K562 (cell line): ENCODE results near the gene TESK2. TPM values are rescaled to one million over a fixed set of nuclear protein-coding genes. Genes with fewer than 3 reads are reported as not detected.

Experiments used
- ATAC-seq: fragments of 200-7000 bp; cut with Tn5 transposase; 3 replicates; pipeline ENCODE4 v1.9.1; 2020; ENCODE audit warnings: moderate library complexity
- BruUV-seq: library from RNA; stranded (reverse); fragments of 400-500 nt; replicated peaks from 2 replicates; lab custom pipeline; 2021; lab: Mats Ljungman, UMichigan
- CTCF ChIA-PET: fragments of 300-600 bp; formaldehyde crosslinking; extraction: SDS; loops from one replicate; lab custom pipeline; 2021; ENCODE audit warnings: low intra/inter-chr PET ratio; lab: Yijun Ruan, JAX
- POLR2A ChIA-PET: fragments of 300-600, 350-650 bp; sonication (Branson Sonifier 250); formaldehyde crosslinking; extraction: SDS; loops from one replicate; lab custom pipeline; 2021; ENCODE audit warnings: antibody characterized with exemption, inconsistent platforms; lab: Yijun Ruan, JAX
- DNase-seq, 4 experiments: peaks; one replicate each; pipeline versions ENCODE4 v3.0.0 to v3.0.0-alpha.2; 2011 to 2018; ENCODE audit warnings: low spot score in 3 of 4, mixed read lengths in 3 of 4; ENCODE audit errors: extremely low read depth in 1 of 4
- FAIRE-seq: peaks from 2 replicates; lab custom pipeline; 2011; peaks lifted over from hg19 to GRCh38; lab: Jason Lieb, UNC
- H2AFZ ChIP-seq: 2 replicates; pipeline ENCODE4 v1.6.0; 2011; ENCODE audit warnings: low read depth, low read length, control low read depth, inconsistent platforms
- H3K27ac ChIP-seq: fragments of 200-600 bp; 3 replicates; pipeline ENCODE4 v1.8.0; 2011; ENCODE audit warnings: low read depth, mild to moderate bottlenecking, control low read depth, inconsistent platforms, low read length, moderate library complexity, mixed read lengths; ENCODE audit errors: extremely low read depth
- H3K27me3 ChIP-seq, 2 experiments: fragments of 300-600 bp in 1 of 2; 2 replicates in 1 of 2; 3 replicates in 1 of 2; pipeline versions ENCODE4 v1.6.0 to v1.8.0; 2011; ENCODE audit warnings: inconsistent platforms in 2 of 2, low read length in 2 of 2, mild to moderate bottlenecking in 1 of 2, mixed read lengths in 1 of 2, moderate library complexity in 1 of 2; ENCODE audit not compliant: control insufficient read depth in 2 of 2, insufficient read depth in 2 of 2
- H3K36me3 ChIP-seq: fragments of 300-600 bp; 3 replicates; pipeline ENCODE4 v1.8.0; 2011; ENCODE audit warnings: mild to moderate bottlenecking, low read length, inconsistent platforms; ENCODE audit not compliant: control insufficient read depth, insufficient read depth
- H3K4me1 ChIP-seq, 2 experiments: fragments of 200-600 bp in 1 of 2; replicated peaks in 1 of 2; 2 replicates in 1 of 2; 3 replicates in 1 of 2; pipeline versions ENCODE4 v1.5.1 to v1.8.0; 2011; ENCODE audit warnings: inconsistent platforms in 2 of 2, low read length in 2 of 2, mild to moderate bottlenecking in 1 of 2, mixed read lengths in 1 of 2, moderate library complexity in 1 of 2; ENCODE audit not compliant: control insufficient read depth in 2 of 2, insufficient read depth in 2 of 2
- H3K4me2 ChIP-seq: 2 replicates; pipeline ENCODE4 v1.6.1; 2011; ENCODE audit warnings: low read length, control low read depth, inconsistent platforms, mixed read lengths; ENCODE audit not compliant: insufficient read depth
- H3K4me3 ChIP-seq: fragments of 200-600 bp; sonication (generic), shearing (Covaris generic); 2 replicates; pipeline ENCODE4 v1.5.1; 2016; ENCODE audit warnings: control low read depth, inconsistent platforms
- H3K79me2 ChIP-seq: fragments of 200-600 bp; 3 replicates; pipeline ENCODE4 v1.8.0; 2011; ENCODE audit warnings: low read length, inconsistent platforms; ENCODE audit not compliant: control insufficient read depth, insufficient read depth
- H3K9ac ChIP-seq, 2 experiments: 2 replicates each; pipeline versions ENCODE4 v1.6.0 to v1.6.1; 2011; ENCODE audit warnings: low read depth in 2 of 2, low read length in 2 of 2, control low read depth in 1 of 2, inconsistent platforms in 1 of 2, mild to moderate bottlenecking in 1 of 2, mixed read lengths in 1 of 2; ENCODE audit not compliant: insufficient read depth in 1 of 2
- H3K9me1 ChIP-seq: one replicate; pipeline ENCODE4 v1.6.0; 2011; ENCODE audit warnings: inconsistent platforms, mild to moderate bottlenecking, low read length, moderate library complexity; ENCODE audit not compliant: control insufficient read depth, insufficient read depth
- H3K9me3 ChIP-seq: replicated peaks from 2 replicates; pipeline ENCODE4 v1.5.1; 2011; ENCODE audit warnings: low read depth, low read length, inconsistent platforms; ENCODE audit not compliant: control insufficient read depth, insufficient read depth
- H4K20me1 ChIP-seq: replicated peaks from 2 replicates; pipeline ENCODE4 v1.6.1; 2011; ENCODE audit warnings: low read length, inconsistent platforms, mixed read lengths; ENCODE audit not compliant: control insufficient read depth, insufficient read depth
- CLOCK ChIP-seq: fragments of 250-450 bp; sonication (Bioruptor Pico); IDR thresholded peaks from 2 replicates; pipeline ENCODE4 v1.4.0; 2020; ENCODE audit warnings: mild to moderate bottlenecking, moderate library complexity, borderline replicate concordance
- HNRNPK ChIP-seq: fragments of 200-400 bp; formaldehyde crosslinking; IDR thresholded peaks from one replicate; pipeline ENCODE4 v1.6.1; 2018; ENCODE audit warnings: mild to moderate bottlenecking, low read depth, low read length; ENCODE audit not compliant: poor library complexity, severe bottlenecking
- MTA3 ChIP-seq: fragments of 450-650 bp; formaldehyde crosslinking; IDR thresholded peaks from 2 replicates; pipeline ENCODE4 v1.6.1; 2017; ENCODE audit warnings: mild to moderate bottlenecking, borderline replicate concordance
- MXD1 ChIP-seq: fragments of 250-450 bp; sonication (Bioruptor Pico); IDR thresholded peaks from 2 replicates; pipeline ENCODE4 v1.8.0; 2021; ENCODE audit warnings: borderline replicate concordance, mild to moderate bottlenecking, moderate library complexity; ENCODE audit not compliant: poor library complexity, severe bottlenecking
- POLR2A ChIP-seq: fragments of 450-650 bp; conservative IDR thresholded peaks from 2 replicates; pipeline ENCODE4 v1.6.1; 2016
- POLR2AphosphoS5 ChIP-seq: IDR thresholded peaks from 2 replicates; pipeline ENCODE4 v1.6.1; 2011; ENCODE audit warnings: mild to moderate bottlenecking, low read depth, low read length, moderate library complexity; ENCODE audit not compliant: control insufficient read depth, insufficient read depth
- POLR2B ChIP-seq: fragments of 450-650 bp; IDR thresholded peaks from 2 replicates; pipeline ENCODE4 v1.6.1; 2018; ENCODE audit warnings: low read depth; ENCODE audit not compliant: partially characterized antibody
- PRPF4 ChIP-seq: fragments of 200-400 bp; formaldehyde crosslinking; IDR thresholded peaks from one replicate; pipeline ENCODE4 v1.6.1; 2017; ENCODE audit warnings: low read length, low read depth, mild to moderate bottlenecking; ENCODE audit not compliant: insufficient read depth, poor library complexity, severe bottlenecking
- RBFOX2 ChIP-seq: fragments of 200-400 bp; formaldehyde crosslinking; IDR thresholded peaks from 2 replicates; pipeline ENCODE4 v1.6.1; 2017; ENCODE audit warnings: low read depth, mild to moderate bottlenecking, low read length, moderate library complexity
- SIN3A ChIP-seq, 2 experiments: fragments of 150-350 bp in 1 of 2; IDR thresholded peaks; 2 replicates each; pipeline ENCODE4 v1.6.1; 2011 to 2016; ENCODE audit warnings: borderline replicate concordance in 2 of 2, low read depth in 2 of 2, low read length in 2 of 2, mild to moderate bottlenecking in 2 of 2, moderate library complexity in 2 of 2; ENCODE audit not compliant: control insufficient read depth in 1 of 2
- SMAD4 ChIP-seq: fragments of 250-450 bp; sonication (Bioruptor Pico); conservative IDR thresholded peaks from 2 replicates; pipeline ENCODE4 v1.8.0; 2021; ENCODE audit warnings: inconsistent platforms, mild to moderate bottlenecking, moderate library complexity
- SRSF3 ChIP-seq: fragments of 200-400 bp; formaldehyde crosslinking; IDR thresholded peaks from 2 replicates; pipeline ENCODE4 v1.6.1; 2016; ENCODE audit warnings: mild to moderate bottlenecking, low read length, moderate library complexity; ENCODE audit not compliant: insufficient read depth
- SUPT5H ChIP-seq: fragments of 450-650 bp; IDR thresholded peaks from 2 replicates; pipeline ENCODE4 v1.6.1; 2016
- TOE1 ChIP-seq, 2 experiments: fragments of 450-650 bp in 1 of 2; sonication (generic) in 1 of 2; formaldehyde crosslinking in 1 of 2; IDR thresholded peaks; 2 replicates each; pipeline versions ENCODE4 v1.7.1 to v1.8.0; 2016 to 2022; ENCODE audit warnings: borderline replicate concordance in 2 of 2, mild to moderate bottlenecking in 2 of 2, antibody characterized with exemption in 1 of 2, inconsistent platforms in 1 of 2, low read depth in 1 of 2, missing genetic modification reagents in 1 of 2, moderate library complexity in 1 of 2
- ZNF124 ChIP-seq: sonication (generic); formaldehyde crosslinking; IDR thresholded peaks from 2 replicates; pipeline ENCODE4 v1.8.1; 2022; ENCODE audit warnings: missing genetic modification reagents
- ZNF436 ChIP-seq: fragments of 250-450, 450-650 bp; sonication (Bioruptor Pico); formaldehyde crosslinking; IDR thresholded peaks from 2 replicates; pipeline ENCODE4 v1.7.0; 2020; ENCODE audit warnings: mild to moderate bottlenecking
- WGBS: fragments of 100-300 bp; shearing (Covaris generic); methylation state at CpG from one replicate; pipeline ENCODE4 v1.1.6; 2016; ENCODE audit warnings: low coverage, mixed read lengths; ENCODE audit not compliant: insufficient coverage; ENCODE audit errors: missing lambda C conversion rate; 5-methylcytosine and 5-hydroxymethylcytosine counted together
- in situ Hi-C: fragments of 300-500 bp; cut with MboI; formaldehyde crosslinking; loops from 4 replicates; pipeline ENCODE4 v1.15.0; 2018; ENCODE audit warnings: inconsistent platforms, mixed read lengths
- intact Hi-C: fragments of 100-400 bp; cut with micrococcal nuclease; formaldehyde crosslinking; loops from 2 replicates; pipeline ENCODE4 v1.14.2; 2022
- polyA plus RNA-seq, 8 experiments: library from polyadenylated mRNA; depleted of rRNA in 4 of 8; stranded (reverse) in 5 of 8; unstranded in 3 of 8; fragments of >200 nt; fragmentation: Nextera tagmentation in 2 of 8; fragmentation: Illumina TruSeq in 1 of 8; extraction: Ambion mirVana in 2 of 8; extraction: Trizol in 1 of 8; gene quantifications; 2 replicates each; pipeline versions ENCODE4 v1.2.1 to v1.2.3, GENCODE V29; 2011 to 2014; ENCODE audit warnings: inconsistent platforms in 1 of 8, missing spikeins in 1 of 8
- total RNA-seq, 7 experiments: library from RNA; depleted of rRNA in 6 of 7; stranded (reverse); fragments of >200 nt in 6 of 7; fragmentation: Illumina TruSeq in 2 of 7; extraction: Trizol in 2 of 7; gene quantifications; 2 replicates each; pipeline versions ENCODE4 v1.2.1 to v1.2.3, GENCODE V29; 2011 to 2021; ENCODE audit warnings: low replicate concordance in 1 of 7

The TESK2 gene
- total and polyA plus RNA-seq, 9 of the 15 experiments (the other 6 are each of a cell fraction or from before 2014, with no cell fraction given), result 1.6 to 5.3 (median 3.7) TPM

- no peak for DNase-seq
- no peak overlapping the region for H3K4me3 ChIP-seq
- TSS peak; percentile 20 for BruUV-seq
- 0 out of 3 replicates have a peak, but pooled peaks have one; percentile 1 for ATAC-seq
- no peaks in the 10 kb centered on the region for H3K9me3 ChIP-seq
- FAIRE-seq, result no peak
- POLR2A ChIA-PET, result interaction anchor here (0.6 to 5.6 kb wide), 11 partner anchors 8 to 770 kb away, joined by 3 to 104 read pairs (median 9); partner anchors contain the start of genes AKR1A1, CCDC163, HECTD3 and MMACHC
- CTCF ChIA-PET, result interaction anchor here (0.6 to 2.6 kb wide), 3 partner anchors 59 to 1823 kb away, joined by 3 to 21 read pairs (median 3); partner anchors contain the start of gene CMPK1
- H3K9ac ChIP-seq, result no peak overlapping the region
- H3K4me2 ChIP-seq, result no peak overlapping the region
- peaks cover 85% of the 10 kb centered on the region for H3K36me3 ChIP-seq
- intact Hi-C loops, result loop anchor here (5.0 kb wide), 1 partner anchor 372 kb away; no protein-coding TSS in a partner anchor
- in situ Hi-C loops, result loop anchor here (5.0 kb wide), 1 partner anchor 57 kb away; no protein-coding TSS in a partner anchor
- H3K27me3 ChIP-seq, result no peaks in the 10 kb centered on the region
- H3K4me1 ChIP-seq, result no peaks in the 10 kb centered on the region; a peak in 1 of 5 replicates
- no peak overlapping the region for H2AFZ ChIP-seq
- H4K20me1 ChIP-seq, result no peaks in the 10 kb centered on the region
- no peaks in the 10 kb centered on the region for H3K9me1 ChIP-seq
- H3K27ac ChIP-seq, result no peak overlapping the region
- 71% methylated on average over 9 of the region's 9 CpGs for WGBS
- H3K79me2 ChIP-seq, result peaks cover 8% of the 10 kb centered on the region; the same call in 2 of the 3 replicates
- peak; percentile 65 for TF ChIP-seq POLR2A
- no peak for TF ChIP-seq ZNF124
- no peak for TF ChIP-seq SIN3A (IDR thresholded peaks at IDR 0.05; ENCODE audit: borderline replicate concordance in 2 of 2, control insufficient read depth in 1 of 2, low read depth in 2 of 2, low read length in 2 of 2)
- peak; percentile 26; the same call in 1 of the 2 replicates for TF ChIP-seq POLR2AphosphoS5
- peak; percentile 33 for TF ChIP-seq SUPT5H
- no peak for TF ChIP-seq SRSF3
- TF ChIP-seq RBFOX2, result peak; percentile 41; the same call in 1 of the 2 replicates
- TF ChIP-seq ZNF436, result no peak
- 0 out of 2 replicates have a peak, but pooled peaks have one; percentile 26 for TF ChIP-seq TOE1 (IDR thresholded peaks at IDR 0.05; ENCODE audit: borderline replicate concordance)
- no peak for TF ChIP-seq TOE1 (CRISPR knock-in tag; IDR thresholded peaks at IDR 0.05; ENCODE audit: borderline replicate concordance, low read depth)
- peak; percentile 31 for TF ChIP-seq POLR2B
- TF ChIP-seq SMAD4 (CRISPR knock-in tag), result no peak
- TF ChIP-seq MTA3, result no peak
- TF ChIP-seq HNRNPK, result no peak
- no peak for TF ChIP-seq CLOCK (CRISPR knock-in tag)
- no peak for TF ChIP-seq PRPF4
- no peak for TF ChIP-seq MXD1 (CRISPR knock-in tag)
Measured at GRCh38 chr1:45510036-45510971, 19.3 kb upstream of the TESK2 start.
